ENCODE data around the gene C1orf146.
"Not testable (repeated sequence)": the region's sequence is repeated elsewhere in the genome, so short reads cannot be mapped to it uniquely, and the experiment has no call there.

C1orf146 gene

GRCh38 chr1:92274939-92275338, 57.2 kb downstream of the C1orf146 start:
- DNase-seq (ENCODE audit: low read depth) = no peak

GRCh38 chr1:92276082-92276481, 58.4 kb downstream of the C1orf146 start:
- no peak for DNase-seq (ENCODE audit: low read depth)

GRCh38 chr1:92277105-92277723, 59.5 kb downstream of the C1orf146 start:
- DNase-seq (ENCODE audit: low read depth) = no peak

- DNase-seq (ENCODE audit: low read depth) = not testable (repeated sequence)
These were observed 62.1 kb downstream of the C1orf146 start for GRCh38 chr1:92279781-92280180.

GRCh38 chr1:92281411-92281810, 63.7 kb downstream of the C1orf146 start:
- DNase-seq (ENCODE audit: low read depth) = not testable (repeated sequence)

GRCh38 chr1:92291372-92291999, 73.8 kb downstream of the C1orf146 start:
- DNase-seq (ENCODE audit: low read depth) = no peak

Measured in GM04504 (cell line).